GM23248 (cell line): ENCODE measurements around the gene CXCR2. TPM values are rescaled to one million over a fixed set of nuclear protein-coding genes. Genes with fewer than 3 reads are reported as not detected.

Source experiments
- DNase-seq: peaks from one replicate; pipeline ENCODE4 v3.0.0-alpha.2; 2015
- H2AFZ ChIP-seq: fragments of 200-600 bp; sonication (generic); 2 replicates; pipeline ENCODE4 v1.6.1; 2016; ENCODE audit warnings: antibody characterized with exemption
- H3F3A ChIP-seq: fragments of 200-600 bp; sonication (generic); 2 replicates; pipeline ENCODE4 v1.6.1; 2016; ENCODE audit warnings: mild to moderate bottlenecking, antibody characterized with exemption, mixed run types; ENCODE audit not compliant: insufficient read depth
- H3K27ac ChIP-seq: fragments of 200-600 bp; sonication (generic); 2 replicates; pipeline ENCODE4 v1.5.1; 2016; ENCODE audit warnings: mild to moderate bottlenecking
- H3K27me3 ChIP-seq: fragments of 200-600 bp; sonication (generic); replicated peaks from 2 replicates; pipeline ENCODE4 v1.6.1; 2016; ENCODE audit warnings: mild to moderate bottlenecking; ENCODE audit not compliant: insufficient read depth
- H3K36me3 ChIP-seq: fragments of 200-600 bp; sonication (generic); 2 replicates; pipeline ENCODE4 v1.6.1; 2016; ENCODE audit warnings: low read depth, mild to moderate bottlenecking
- H3K4me1 ChIP-seq: fragments of 200-600 bp; sonication (generic); 2 replicates; pipeline ENCODE4 v1.6.1; 2016; ENCODE audit warnings: mild to moderate bottlenecking; ENCODE audit not compliant: insufficient read depth
- H3K4me2 ChIP-seq: fragments of 200-600 bp; sonication (generic); one replicate; pipeline ENCODE4 v1.6.1; 2016; ENCODE audit warnings: mild to moderate bottlenecking; ENCODE audit not compliant: unreplicated experiment
- H3K4me3 ChIP-seq: fragments of 200-600 bp; sonication (generic); 2 replicates; pipeline ENCODE4 v1.5.1; 2016; ENCODE audit warnings: mild to moderate bottlenecking
- H3K79me2 ChIP-seq: fragments of 200-600 bp; sonication (generic); 2 replicates; pipeline ENCODE4 v1.6.1; 2016; ENCODE audit warnings: mild to moderate bottlenecking; ENCODE audit not compliant: insufficient read depth
- H3K9ac ChIP-seq: fragments of 200-600 bp; sonication (generic); 2 replicates; pipeline ENCODE4 v1.6.1; 2016; ENCODE audit warnings: mild to moderate bottlenecking
- H3K9me2 ChIP-seq: fragments of 200-600 bp; sonication (generic); 2 replicates; pipeline ENCODE4 v1.6.1; 2016; ENCODE audit warnings: mixed run types, mild to moderate bottlenecking, moderate library complexity; ENCODE audit not compliant: insufficient read depth
- H3K9me3 ChIP-seq: fragments of 200-600 bp; sonication (generic); one replicate; pipeline ENCODE4 v1.6.1; 2017; ENCODE audit warnings: low read depth
- H4K20me1 ChIP-seq: fragments of 200-600 bp; sonication (generic); 2 replicates; pipeline ENCODE4 v1.6.0; 2016; ENCODE audit not compliant: insufficient read depth
- EZH2 ChIP-seq: fragments of 200-600 bp; sonication (generic); IDR thresholded peaks from 2 replicates; pipeline ENCODE4 v1.6.1; 2018; ENCODE audit warnings: antibody characterized with exemption, mild to moderate bottlenecking; ENCODE audit not compliant: insufficient read depth, poor library complexity, severe bottlenecking
- EZH2phosphoT487 ChIP-seq: fragments of 200-600 bp; sonication (generic); IDR thresholded peaks from 2 replicates; pipeline ENCODE4 v1.6.1; 2018; ENCODE audit warnings: antibody characterized with exemption, moderate library complexity, mild to moderate bottlenecking, low read depth; ENCODE audit not compliant: insufficient read depth
- WGBS, 2 experiments: methylation state at CpG; one replicate each; pipeline ENCODE4 v1.1.6; 2015 to 2017; ENCODE audit warnings: low lambda C conversion rate in 2 of 2, low coverage in 1 of 2; ENCODE audit errors: missing lambda C conversion rate in 2 of 2; 5-methylcytosine and 5-hydroxymethylcytosine counted together
- in situ Hi-C: fragments of 300-500 bp; cut with MboI; formaldehyde crosslinking; loops from 2 replicates; pipeline ENCODE4 v1.15.0; 2020
- polyA plus RNA-seq: library from polyadenylated mRNA; unstranded; fragments of >200 nt; fragmentation: Nextera tagmentation; extraction: Ambion mirVana; gene quantifications from 2 replicates; pipeline ENCODE4 v1.2.1, GENCODE V29; 2016
- total RNA-seq: library from RNA; depleted of rRNA; stranded (reverse); fragments of >200 nt; shearing (Covaris generic); gene quantifications from 2 replicates; pipeline ENCODE4 v1.2.3, GENCODE V29; 2014; rRNA removed

The CXCR2 gene
- total and polyA plus RNA-seq, 2 experiments from 2014 or later: not detected

GRCh38 chr2:218172845-218173244, 47.0 kb downstream of the CXCR2 start:
- Histone ChIP-seq H3K79me2 (no peaks in the 10 kb centered on the region), H3K4me3 (no peak overlapping the region), H3K9ac (no peak overlapping the region), H3K9me3 (no peaks in the 10 kb centered on the region), H3K9me2 (no peaks in the 10 kb centered on the region), H3K27ac (no peak overlapping the region), H3F3A (no peaks in the 10 kb centered on the region), H2AFZ (no peak overlapping the region), H3K4me1 (no peaks in the 10 kb centered on the region), H3K4me2 (no peak overlapping the region), H3K36me3 (no peaks in the 10 kb centered on the region), H4K20me1 (no peaks in the 10 kb centered on the region), H3K27me3 (peaks cover 28% of the 10 kb centered on the region; the same call in 1 of the 2 replicates)
- DNase-seq: no peak
- 44 to 64% methylated on average over 2 of the region's 2 CpGs for WGBS, 2 experiments
- in situ Hi-C loops: no loop called here
- TF ChIP-seq EZH2phosphoT487 (no peak), EZH2 (no peak)

DNA sequence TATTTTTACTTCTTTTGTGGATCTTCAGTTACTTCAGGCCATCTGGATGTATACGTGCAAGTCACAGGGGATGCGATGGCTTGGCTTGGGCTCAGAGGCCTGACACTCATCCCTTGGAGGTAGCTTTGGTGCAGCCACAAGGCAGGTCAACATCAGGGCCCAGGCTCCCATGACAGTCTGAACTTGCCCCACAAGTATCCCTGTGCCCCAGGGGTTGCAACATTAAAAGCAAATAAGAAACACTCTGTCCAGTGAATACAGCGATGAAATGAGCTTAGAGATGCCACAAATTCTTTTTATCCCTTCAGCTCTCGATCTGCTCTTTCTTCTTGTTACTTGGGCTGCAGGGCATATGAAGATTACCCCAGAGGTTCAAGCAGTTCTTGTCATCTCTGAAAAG, 54.0 kb downstream of the CXCR2 start:
- Histone ChIP-seq H3F3A (no peaks in the 10 kb centered on the region), H3K79me2 (no peaks in the 10 kb centered on the region), H3K9me2 (no peaks in the 10 kb centered on the region), H3K27me3 (peaks cover 3% of the 10 kb centered on the region; the same call in 1 of the 2 replicates), H4K20me1 (no peaks in the 10 kb centered on the region), H3K9ac (no peak overlapping the region), H3K4me3 (no peak overlapping the region), H3K4me1 (no peaks in the 10 kb centered on the region), H3K36me3 (no peaks in the 10 kb centered on the region), H3K27ac (no peak overlapping the region), H3K4me2 (no peak overlapping the region), H3K9me3 (no peaks in the 10 kb centered on the region), H2AFZ (no peak overlapping the region)
- TF ChIP-seq EZH2 (no peak), EZH2phosphoT487 (no peak)
- in situ Hi-C loops: no loop called here
- DNase-seq: no peak
- WGBS, 2 experiments: 85% methylated on average over 4 of the region's 4 CpGs

DNA sequence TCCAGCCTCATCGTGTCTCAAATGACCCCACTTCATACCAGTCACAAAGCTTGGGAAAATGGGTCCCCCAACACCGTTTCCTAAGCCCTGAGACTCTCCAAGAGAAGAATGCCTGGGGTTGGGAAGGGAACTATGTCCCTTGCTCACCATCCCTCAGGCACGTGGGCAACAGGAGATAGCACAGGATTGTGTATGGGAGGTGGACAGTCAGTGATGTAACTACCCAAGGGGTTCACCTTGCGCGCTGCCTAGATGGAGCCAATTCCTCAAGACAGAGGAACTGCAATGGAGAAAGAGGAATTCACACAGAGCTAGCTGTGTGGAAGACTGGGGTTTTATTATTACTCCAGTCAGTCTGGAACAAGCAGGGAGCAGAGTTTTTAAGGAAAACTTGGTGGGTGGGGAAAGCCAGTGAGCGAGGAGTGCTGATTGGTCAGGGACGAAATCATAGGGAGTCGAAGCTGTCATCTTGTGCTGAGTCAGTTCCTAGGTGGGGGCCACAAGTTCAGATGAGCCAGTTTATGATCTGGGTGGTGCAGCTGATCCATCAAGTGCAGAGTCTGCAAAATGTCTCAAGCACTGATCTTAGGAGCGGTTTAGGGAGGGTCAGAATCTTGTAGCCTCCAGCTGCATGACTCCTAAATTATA, 54.8 kb downstream of the CXCR2 start:
- TF ChIP-seq EZH2phosphoT487: no peak
- no peak for TF ChIP-seq EZH2
- no peaks in the 10 kb centered on the region for H3K36me3 ChIP-seq
- in situ Hi-C loops: no loop called here

DNA sequence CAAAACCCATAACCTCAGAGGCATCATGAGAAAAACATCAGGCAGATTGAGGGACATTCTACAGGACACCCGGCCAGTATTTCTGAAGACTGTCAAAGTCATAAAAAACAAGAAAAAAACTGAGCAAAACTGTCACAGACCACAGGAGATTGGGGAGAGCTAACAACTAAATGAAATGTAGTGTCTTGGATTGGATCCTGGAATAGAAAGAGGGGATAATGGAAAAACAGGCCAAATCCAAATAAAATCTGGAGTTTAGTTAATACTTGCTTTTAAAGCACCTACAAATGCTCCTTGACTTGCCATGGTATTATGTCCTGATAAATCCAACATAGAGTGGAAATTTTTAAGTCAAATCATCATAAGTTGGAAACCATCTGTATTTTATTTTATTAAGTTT, 58.5 kb downstream of the CXCR2 start:
- Histone ChIP-seq H3K4me3 (no peak overlapping the region), H3K4me1 (no peaks in the 10 kb centered on the region), H3K27ac (no peak overlapping the region), H2AFZ (no peak overlapping the region), H3K9me3 (no peaks in the 10 kb centered on the region), H4K20me1 (no peaks in the 10 kb centered on the region), H3K9ac (no peak overlapping the region), H3K79me2 (no peaks in the 10 kb centered on the region), H3K36me3 (no peaks in the 10 kb centered on the region), H3K27me3 (peaks cover 7% of the 10 kb centered on the region; the same call in 1 of the 2 replicates), H3K4me2 (no peak overlapping the region), H3K9me2 (no peaks in the 10 kb centered on the region), H3F3A (no peaks in the 10 kb centered on the region)
- no peak for DNase-seq
- in situ Hi-C loops: no loop called here
- no peak for TF ChIP-seq EZH2phosphoT487
- no peak for TF ChIP-seq EZH2
- WGBS, 2 experiments: 60 to 72% methylated on average over 1 of the region's 1 CpG

More for the DNA sequence above, 54.8 kb downstream of the CXCR2 start:
- 34 to 49% methylated on average over 7 to 9 of the region's 9 CpGs for WGBS, 2 experiments
- H3F3A ChIP-seq: no peaks in the 10 kb centered on the region
- no peaks in the 10 kb centered on the region for H3K4me1 ChIP-seq
- no peak overlapping the region for H3K9ac ChIP-seq
- peak; percentile 38 for DNase-seq
- H3K27me3 ChIP-seq: peaks cover 7% of the 10 kb centered on the region; the same call in 1 of the 2 replicates
- no peak overlapping the region for H2AFZ ChIP-seq
- H3K79me2 ChIP-seq: no peaks in the 10 kb centered on the region
- H3K27ac ChIP-seq: no peak overlapping the region
- H3K4me2 ChIP-seq: no peak overlapping the region
- H3K9me2 ChIP-seq: no peaks in the 10 kb centered on the region
- no peaks in the 10 kb centered on the region for H3K9me3 ChIP-seq
- no peaks in the 10 kb centered on the region for H4K20me1 ChIP-seq
- no peak overlapping the region for H3K4me3 ChIP-seq

- whole genome bisulfite sequencing, 2 experiments: 40% methylated on average over 8 of the region's 8 CpGs
- Histone ChIP-seq H3K9me2 (no peaks in the 10 kb centered on the region), H3K27me3 (peaks cover 7% of the 10 kb centered on the region; the same call in 1 of the 2 replicates), H3K4me1 (no peaks in the 10 kb centered on the region), H3K27ac (no peak overlapping the region), H2AFZ (peak overlapping the region; percentile 91), H3F3A (no peaks in the 10 kb centered on the region), H3K9me3 (no peaks in the 10 kb centered on the region), H3K79me2 (no peaks in the 10 kb centered on the region), H3K4me2 (no peak overlapping the region), H3K36me3 (no peaks in the 10 kb centered on the region), H3K9ac (no peak overlapping the region), H4K20me1 (no peaks in the 10 kb centered on the region), H3K4me3 (no peak overlapping the region)
- in situ Hi-C loops: no loop called here
- DNase-seq: peak; percentile 83
- no peak for TF ChIP-seq EZH2
- no peak for TF ChIP-seq EZH2phosphoT487
These were observed 60.5 kb downstream of the CXCR2 start for GRCh38 chr2:218186355-218186766.

Other genes with a start within 250 kb of the CXCR2 start
- 99.3 and 104 TPM in 2 replicates for gene TNS1, start 123.0 kb upstream of the CXCR2 start, total RNA-seq
- gene TNS1, start 123.0 kb upstream of the CXCR2 start, polyA plus RNA-seq: 78.6 and 81.6 TPM in 2 replicates
- not detected in 2 replicates for gene RUFY4, start 56.8 kb upstream of the CXCR2 start, total RNA-seq
- not detected in 2 replicates for gene RUFY4, start 56.8 kb upstream of the CXCR2 start, polyA plus RNA-seq
- gene CXCR1, start 40.9 kb downstream of the CXCR2 start, total RNA-seq: not detected in 2 replicates
- not detected in 2 replicates for gene CXCR1, start 40.9 kb downstream of the CXCR2 start, polyA plus RNA-seq
- gene ARPC2, start 91.2 kb downstream of the CXCR2 start, total RNA-seq: 568 and 644 TPM in 2 replicates
- 837 and 851 TPM in 2 replicates for gene ARPC2, start 91.2 kb downstream of the CXCR2 start, polyA plus RNA-seq
- not detected in 2 replicates for gene GPBAR1, start 135.0 kb downstream of the CXCR2 start, total RNA-seq
- gene GPBAR1, start 135.0 kb downstream of the CXCR2 start, polyA plus RNA-seq: 0.14 TPM in 1 of 2 replicates, not detected in the other
- gene AAMP, start 144.1 kb downstream of the CXCR2 start, total RNA-seq: 117 and 191 TPM in 2 replicates
- gene AAMP, start 144.1 kb downstream of the CXCR2 start, polyA plus RNA-seq: 112 and 114 TPM in 2 replicates
- 22.8 and 28.6 TPM in 2 replicates for gene PNKD, start 144.5 kb downstream of the CXCR2 start, total RNA-seq
- 79.3 and 82.7 TPM in 2 replicates for gene PNKD, start 144.5 kb downstream of the CXCR2 start, polyA plus RNA-seq
- 178 and 214 TPM in 2 replicates for gene TMBIM1, start 166.5 kb downstream of the CXCR2 start, total RNA-seq
- 164 and 166 TPM in 2 replicates for gene TMBIM1, start 166.5 kb downstream of the CXCR2 start, polyA plus RNA-seq
- not detected in 2 replicates for gene CATIP, start 230.8 kb downstream of the CXCR2 start, total RNA-seq
- gene CATIP, start 230.8 kb downstream of the CXCR2 start, polyA plus RNA-seq: not detected in 2 replicates